VCaP (cell line): ENCODE results near the gene PLAAT5.
A peak's percentile ranks its signal among the peaks of the same experiment; 100 is the strongest.

ENCODE experiments used
- H3K27ac ChIP-seq: fragments of 450-650 bp; 2 replicates; pipeline ENCODE4 v1.5.1; 2017
- CTCF ChIP-seq: fragments of 450-650 bp; conservative IDR thresholded peaks from 2 replicates; pipeline ENCODE4 v1.5.1; 2017; ENCODE audit warnings: mild to moderate bottlenecking, moderate library complexity

The PLAAT5 gene

GRCh38 chr11:63490551-63491239, at the start of gene PLAAT5:
Gene PLAAT5, minus strand, starts transcription at chr11:63491167. Its CDS starts 133 bp downstream, at chr11:63491034.
- no peak within 1 kb of the TSS for H3K27ac ChIP-seq
- no peak; the same call in 1 of the 2 replicates for TF ChIP-seq CTCF

- peak overlapping the region; percentile 96 for H3K27ac ChIP-seq
Measured at GRCh38 chr11:63537293-63538101, 46.5 kb upstream of the PLAAT5 start.

GRCh38 chr11:63536669-63537292, 45.8 kb upstream of the PLAAT5 start, which contains the start of gene PLAAT4:
Gene PLAAT4, plus strand, starts transcription at chr11:63536808. Its CDS starts 61 bp downstream, at chr11:63536869.
- peak within 1 kb of the TSS; percentile 96 for H3K27ac ChIP-seq
- TF ChIP-seq CTCF, result no peak

More at GRCh38 chr11:63537293-63538101, 46.5 kb upstream of the PLAAT5 start:
- TF ChIP-seq CTCF, result no peak; the same call in 1 of the 2 replicates

- TF ChIP-seq CTCF, result no peak
- peak overlapping the region; percentile 96; the same call in 1 of the 2 replicates for H3K27ac ChIP-seq
Measured at GRCh38 chr11:63535734-63536133, 44.8 kb upstream of the PLAAT5 start.

- H3K27ac ChIP-seq, result no peak overlapping the region; the same call in 1 of the 2 replicates
- TF ChIP-seq CTCF, result no peak
Measured at GRCh38 chr11:63534895-63535461, 44.0 kb upstream of the PLAAT5 start.

GRCh38 chr11:63534076-63534475, 43.1 kb upstream of the PLAAT5 start:
- no peak overlapping the region; the same call in 1 of the 2 replicates for H3K27ac ChIP-seq
- no peak for TF ChIP-seq CTCF
